ENCODE measurements around the gene MINAR2. TPM values are rescaled to one million over a fixed set of nuclear protein-coding genes. Genes with fewer than 3 reads are reported as not detected.

MINAR2 gene
- total and polyA plus RNA-seq, 2 experiments from 2014 or later, result not detected

DNA sequence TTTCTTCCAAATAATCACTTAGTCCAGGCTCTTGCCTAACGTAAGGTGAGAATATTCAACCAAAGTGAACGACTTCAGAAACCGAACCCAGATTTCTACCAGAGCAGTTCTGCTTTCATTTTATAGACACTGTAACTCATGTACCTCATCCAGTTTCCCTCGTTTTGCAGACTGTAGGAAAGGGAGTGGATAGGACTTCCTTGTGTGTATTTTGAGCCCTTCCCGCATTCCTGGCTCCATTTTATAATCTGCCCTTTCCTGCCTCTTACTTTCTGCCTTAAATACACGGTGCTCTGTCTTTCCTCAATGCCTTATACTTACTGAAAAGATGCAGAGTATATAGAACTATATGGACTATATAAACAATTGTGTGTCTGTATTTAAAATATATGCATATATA is 20.8 kb downstream of the MINAR2 start (continued):
- TF ChIP-seq ZNF462 (CRISPR knock-in tag; IDR thresholded peaks at IDR 0.05), result no peak
- TF ChIP-seq CREB1 (CRISPR knock-in tag; IDR thresholded peaks at IDR 0.05; ENCODE audit: low read depth), result no peak
- TF ChIP-seq JUNB (IDR thresholded peaks at IDR 0.05; ENCODE audit: unreplicated experiment), result no peak

- no peaks in the 10 kb centered on the region for H3K79me2 ChIP-seq (replicated peaks; ENCODE audit: insufficient read depth)
- no peak overlapping the region for H3K27ac ChIP-seq (ENCODE audit: low read depth)
- Mint-ChIP-seq H3K27ac (no peak overlapping the region), H3K4me3 (no peak overlapping the region), H3K27me3 (ENCODE audit: insufficient read depth, low read depth, poor library complexity) (no peaks in the 10 kb centered on the region), H3K36me3 (ENCODE audit: low read depth) (no peaks in the 10 kb centered on the region), H3K9me3 (no peaks in the 10 kb centered on the region), H3K4me1 (peaks cover 13% of the 10 kb centered on the region; the same call in 2 of the 3 replicates)
- H3K4me2 ChIP-seq, result no peak overlapping the region
- H2AFZ ChIP-seq, result no peak overlapping the region
- H3F3A ChIP-seq (replicated peaks; ENCODE audit: low read depth), result no peaks in the 10 kb centered on the region
- ATAC-seq, result no peak
- H3K27me3 ChIP-seq (ENCODE audit: insufficient read depth), result no peaks in the 10 kb centered on the region
- no peak for DNase-seq (ENCODE audit: low spot score)
- H3K36me3 ChIP-seq (ENCODE audit: insufficient read depth), result no peaks in the 10 kb centered on the region
- no peaks in the 10 kb centered on the region for H4K20me1 ChIP-seq (replicated peaks; ENCODE audit: insufficient read depth)
- no peak overlapping the region for H3K4me3 ChIP-seq
- H3K4me1 ChIP-seq (ENCODE audit: insufficient read depth), result peaks cover 4% of the 10 kb centered on the region
- no peaks in the 10 kb centered on the region for H3K9me2 ChIP-seq (ENCODE audit: insufficient read depth)
- TF ChIP-seq JUNB (IDR thresholded peaks at IDR 0.05; ENCODE audit: unreplicated experiment) (no peak), CREB1 (CRISPR knock-in tag; IDR thresholded peaks at IDR 0.05; ENCODE audit: low read depth) (no peak)
- TF ChIP-seq, protein P1, sequence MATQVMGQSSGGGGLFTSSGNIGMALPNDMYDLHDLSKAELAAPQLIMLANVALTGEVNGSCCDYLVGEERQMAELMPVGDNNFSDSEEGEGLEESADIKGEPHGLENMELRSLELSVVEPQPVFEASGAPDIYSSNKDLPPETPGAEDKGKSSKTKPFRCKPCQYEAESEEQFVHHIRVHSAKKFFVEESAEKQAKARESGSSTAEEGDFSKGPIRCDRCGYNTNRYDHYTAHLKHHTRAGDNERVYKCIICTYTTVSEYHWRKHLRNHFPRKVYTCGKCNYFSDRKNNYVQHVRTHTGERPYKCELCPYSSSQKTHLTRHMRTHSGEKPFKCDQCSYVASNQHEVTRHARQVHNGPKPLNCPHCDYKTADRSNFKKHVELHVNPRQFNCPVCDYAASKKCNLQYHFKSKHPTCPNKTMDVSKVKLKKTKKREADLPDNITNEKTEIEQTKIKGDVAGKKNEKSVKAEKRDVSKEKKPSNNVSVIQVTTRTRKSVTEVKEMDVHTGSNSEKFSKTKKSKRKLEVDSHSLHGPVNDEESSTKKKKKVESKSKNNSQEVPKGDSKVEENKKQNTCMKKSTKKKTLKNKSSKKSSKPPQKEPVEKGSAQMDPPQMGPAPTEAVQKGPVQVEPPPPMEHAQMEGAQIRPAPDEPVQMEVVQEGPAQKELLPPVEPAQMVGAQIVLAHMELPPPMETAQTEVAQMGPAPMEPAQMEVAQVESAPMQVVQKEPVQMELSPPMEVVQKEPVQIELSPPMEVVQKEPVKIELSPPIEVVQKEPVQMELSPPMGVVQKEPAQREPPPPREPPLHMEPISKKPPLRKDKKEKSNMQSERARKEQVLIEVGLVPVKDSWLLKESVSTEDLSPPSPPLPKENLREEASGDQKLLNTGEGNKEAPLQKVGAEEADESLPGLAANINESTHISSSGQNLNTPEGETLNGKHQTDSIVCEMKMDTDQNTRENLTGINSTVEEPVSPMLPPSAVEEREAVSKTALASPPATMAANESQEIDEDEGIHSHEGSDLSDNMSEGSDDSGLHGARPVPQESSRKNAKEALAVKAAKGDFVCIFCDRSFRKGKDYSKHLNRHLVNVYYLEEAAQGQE (IDR thresholded peaks at IDR 0.05; ENCODE audit: unreplicated experiment), result no peak
These were observed 22.3 kb downstream of the MINAR2 start for GRCh38 chr5:129770024-129770820.

All from GM23338 (cell line).